Measurements from ENCODE around the gene ACO1.

GRCh38 chr9:32487981-32488380 lies 103.5 kb downstream of the ACO1 start:
- no peak for TF ChIP-seq EZH2 (IDR thresholded peaks at IDR 0.05; ENCODE audit: insufficient read depth, poor library complexity, severe bottlenecking)
- no peak for TF ChIP-seq EZH2phosphoT487 (IDR thresholded peaks at IDR 0.05; ENCODE audit: insufficient read depth, low read depth)

Measured in GM23248 (cell line).